Measurements from ENCODE around the gene DGKH. TPM values are rescaled to one million over a fixed set of nuclear protein-coding genes. Genes with fewer than 3 reads are reported as not detected.

The DGKH gene
- total RNA-seq, 2 experiments from 2014 or later, result 6.0 TPM

DNA sequence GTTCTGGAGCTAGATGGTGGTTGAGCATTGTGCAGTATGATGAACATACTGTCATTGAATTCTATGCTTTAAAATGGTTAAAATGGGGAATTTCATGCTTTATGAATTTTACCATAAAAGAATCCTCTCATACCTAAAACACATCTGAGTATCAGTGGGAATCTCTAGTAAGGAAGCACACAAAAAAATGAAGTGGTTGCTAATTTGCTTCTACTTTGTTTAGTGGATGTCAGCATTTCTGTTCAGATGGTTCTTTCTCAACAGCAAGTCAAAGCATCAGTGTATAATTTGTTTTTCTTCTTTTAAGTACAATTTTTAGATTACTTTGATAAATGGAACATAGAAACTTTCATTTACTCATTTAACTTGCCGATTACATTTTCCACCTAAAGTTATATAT lies 171.4 kb downstream of the DGKH start:
- Histone ChIP-seq H3K4me3 (ENCODE audit: low read length) (no peak overlapping the region), H3K27ac (ENCODE audit: low read depth in 1 of 2, low read length in 2 of 2) (no peak overlapping the region), H3K27me3 (ENCODE audit: control insufficient read depth in 1 of 2, insufficient read depth in 2 of 2, low read length in 2 of 2) (no peaks in the 10 kb centered on the region), H3K36me3 (ENCODE audit: insufficient read depth, low read length) (peaks cover 29% of the 10 kb centered on the region), H3K9me3 (ENCODE audit: control insufficient read depth in 1 of 2, insufficient read depth in 1 of 2, low read length in 2 of 2) (no peaks in the 10 kb centered on the region), H3K4me1 (ENCODE audit: insufficient read depth, low read length) (no peaks in the 10 kb centered on the region)
- no peak for ATAC-seq (ENCODE audit: poor library complexity)
- Mint-ChIP-seq H3K27me3 (no peaks in the 10 kb centered on the region), H3K9me3 (no peaks in the 10 kb centered on the region), H3K36me3 (ENCODE audit: low read depth) (peaks cover 41% of the 10 kb centered on the region), H3K27ac (no peak overlapping the region), H3K4me3 (no peak overlapping the region), H3K4me1 (ENCODE audit: low read depth) (no peaks in the 10 kb centered on the region)
- intact Hi-C loops (cut with DNase I, micrococcal nuclease), result loop anchor here in 1 of 2 experiments (5.0 kb wide), 1 partner anchor 553 kb away; no protein-coding TSS in a partner anchor
- POLR2A ChIA-PET, result no interaction called here
- TF ChIP-seq CTCF (IDR thresholded peaks at IDR 0.05), result no peak
- no peak for DNase-seq
- CTCF ChIA-PET, result no interaction called here

DNA sequence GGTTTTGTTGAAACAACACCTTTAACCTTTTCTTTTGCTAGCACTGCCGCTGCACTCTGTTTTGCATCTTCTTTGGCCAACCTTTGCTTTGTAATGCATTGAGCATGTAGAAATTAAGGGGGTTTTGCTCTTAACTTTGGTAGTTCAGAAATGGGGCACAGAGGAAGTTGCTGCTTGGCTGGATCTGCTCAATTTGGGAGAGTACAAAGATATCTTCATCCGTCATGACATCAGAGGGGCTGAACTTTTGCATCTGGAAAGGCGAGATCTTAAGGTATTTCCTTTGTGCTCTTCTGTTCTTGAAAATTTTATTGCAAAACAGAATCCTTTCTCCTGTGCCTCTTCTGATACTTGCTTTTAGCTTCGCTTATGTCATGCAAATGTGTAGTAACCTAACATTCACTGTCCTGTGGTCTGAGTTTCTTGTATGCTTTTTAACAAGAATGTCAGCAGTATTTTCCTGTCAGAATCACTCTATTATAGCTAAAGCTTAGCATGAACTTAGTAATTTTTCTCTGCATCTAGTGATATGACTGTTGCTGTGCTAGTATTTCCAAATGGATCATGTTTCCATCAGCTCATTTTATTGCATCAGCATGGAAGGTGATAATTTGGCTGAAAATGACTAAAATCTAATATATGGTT lies 172.8 kb downstream of the DGKH start:
- peaks cover 3% of the 10 kb centered on the region for H3K9me3 Mint-ChIP-seq
- no peaks in the 10 kb centered on the region for H3K27me3 ChIP-seq (ENCODE audit: control insufficient read depth in 1 of 2, insufficient read depth in 2 of 2, low read length in 2 of 2)
- no peak overlapping the region for H3K27ac Mint-ChIP-seq
- no peak overlapping the region for H3K4me3 ChIP-seq (ENCODE audit: low read length)
- POLR2A ChIA-PET, result no interaction called here
- peaks cover 53% of the 10 kb centered on the region for H3K36me3 Mint-ChIP-seq (ENCODE audit: low read depth)
- H3K27ac ChIP-seq (ENCODE audit: low read depth in 1 of 2, low read length in 2 of 2), result no peak overlapping the region
- DNase-seq (no peak), ATAC-seq (ENCODE audit: poor library complexity) (no peak)
- H3K4me1 Mint-ChIP-seq (ENCODE audit: low read depth), result no peaks in the 10 kb centered on the region
- no peaks in the 10 kb centered on the region for H3K9me3 ChIP-seq (ENCODE audit: control insufficient read depth in 1 of 2, insufficient read depth in 1 of 2, low read length in 2 of 2)
- no peaks in the 10 kb centered on the region for H3K4me1 ChIP-seq (ENCODE audit: insufficient read depth, low read length)
- H3K27me3 Mint-ChIP-seq, result no peaks in the 10 kb centered on the region
- CTCF ChIA-PET, result no interaction called here
- H3K4me3 Mint-ChIP-seq, result no peak overlapping the region
- intact Hi-C loops (cut with DNase I, micrococcal nuclease), result no loop called here
- no peak for TF ChIP-seq CTCF (IDR thresholded peaks at IDR 0.05)
- peaks cover 29% of the 10 kb centered on the region for H3K36me3 ChIP-seq (ENCODE audit: insufficient read depth, low read length)

DNA sequence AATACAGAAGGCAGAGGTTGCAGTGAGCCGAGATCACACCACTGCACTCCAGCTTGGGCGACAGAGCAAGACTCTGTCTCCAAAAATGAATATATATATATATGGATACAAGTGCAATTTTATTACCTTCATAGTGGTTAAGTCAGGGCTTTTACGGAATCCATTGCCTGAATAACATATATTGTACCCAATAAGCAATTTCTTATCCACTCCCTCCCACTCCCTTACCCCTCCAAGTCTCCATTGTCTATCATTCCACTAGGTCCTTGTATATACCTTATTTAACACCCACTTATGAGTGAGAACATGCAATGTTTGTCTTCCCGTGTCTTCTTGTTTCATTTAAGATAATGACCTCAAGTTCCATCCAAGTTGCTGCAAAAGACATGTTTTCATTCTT lies 175.2 kb downstream of the DGKH start:
- H3K27ac Mint-ChIP-seq, result no peak overlapping the region
- no peaks in the 10 kb centered on the region for H3K9me3 ChIP-seq (ENCODE audit: control insufficient read depth in 1 of 2, insufficient read depth in 1 of 2, low read length in 2 of 2)
- no peaks in the 10 kb centered on the region for H3K4me1 Mint-ChIP-seq (ENCODE audit: low read depth)
- intact Hi-C loops (cut with DNase I, micrococcal nuclease), result no loop called here
- H3K36me3 Mint-ChIP-seq (ENCODE audit: low read depth), result peaks cover 61% of the 10 kb centered on the region
- H3K4me3 ChIP-seq (ENCODE audit: low read length), result no peak overlapping the region
- H3K36me3 ChIP-seq (ENCODE audit: insufficient read depth, low read length), result peaks cover 29% of the 10 kb centered on the region
- H3K27me3 ChIP-seq (ENCODE audit: control insufficient read depth in 1 of 2, insufficient read depth in 2 of 2, low read length in 2 of 2), result no peaks in the 10 kb centered on the region
- no peak for TF ChIP-seq CTCF (IDR thresholded peaks at IDR 0.05)
- ChIA-PET POLR2A (no interaction called here), CTCF (no interaction called here)
- no peaks in the 10 kb centered on the region for H3K4me1 ChIP-seq (ENCODE audit: insufficient read depth, low read length)
- H3K4me3 Mint-ChIP-seq, result no peak overlapping the region
- peaks cover 3% of the 10 kb centered on the region for H3K9me3 Mint-ChIP-seq
- ATAC-seq (ENCODE audit: poor library complexity), result no peak
- no peak overlapping the region for H3K27ac ChIP-seq (ENCODE audit: low read depth in 1 of 2, low read length in 2 of 2)
- DNase-seq, result no peak
- H3K27me3 Mint-ChIP-seq, result no peaks in the 10 kb centered on the region
